Right lobe of liver (tissue), 6 donors: ENCODE results near the gene KANSL1L. TPM values are rescaled to one million over a fixed set of nuclear protein-coding genes. Genes with fewer than 3 reads are reported as not detected.

Source experiments
- ATAC-seq, 4 donors: fragments of 200-7000 bp; cut with Tn5 transposase; one replicate each; pipeline ENCODE4 v1.9.1; 2020; ENCODE audit warnings: mild to moderate bottlenecking in 4 of 4, moderate library complexity in 4 of 4
- DNase-seq, 3 donors: peaks; one replicate each; pipeline ENCODE4 v3.0.0-alpha.2; 2020
- H3K27ac ChIP-seq, 3 donors: fragments of 200-600 bp; one replicate each; pipeline ENCODE4 v1.8.0; 2022
- H3K27me3 ChIP-seq, 2 donors: fragments of 200-600 bp; one replicate each; pipeline ENCODE4 v1.8.0; 2022
- H3K36me3 ChIP-seq, 4 donors: fragments of 200-600 bp; sonication (generic) in 1 of 4; one replicate each; pipeline versions ENCODE4 v1.5.1 to v1.8.0; 2017 to 2022; ENCODE audit warnings: control low read depth in 1 of 4
- H3K4me1 ChIP-seq, 4 donors: fragments of 200-600 bp; sonication (generic) in 1 of 4; one replicate each; pipeline versions ENCODE4 v1.5.1 to v1.8.0; 2017 to 2022; ENCODE audit warnings: control low read depth in 1 of 4
- H3K4me3 ChIP-seq, 3 donors: fragments of 200-600 bp; one replicate each; pipeline ENCODE4 v1.8.0; 2022
- H3K9me3 ChIP-seq, 4 donors: fragments of 200-600 bp; sonication (generic) in 1 of 4; one replicate each; pipeline versions ENCODE4 v1.5.1 to v1.8.0; 2017 to 2022; ENCODE audit warnings: control low read depth in 1 of 4
- CTCF ChIP-seq, 4 donors: fragments of 200-600 bp in 3 of 4; fragments of 450-650 bp in 1 of 4; IDR thresholded peaks; one replicate each; pipeline versions ENCODE4 v1.5.1 to v1.8.0; 2016 to 2022; ENCODE audit warnings: antibody characterized with exemption in 4 of 4, mild to moderate bottlenecking in 2 of 4
- POLR2A ChIP-seq: fragments of 450-650 bp; IDR thresholded peaks from one replicate; pipeline ENCODE4 v1.6.1; 2017; ENCODE audit warnings: antibody characterized with exemption, mild to moderate bottlenecking
- WGBS: methylation state at CpG from one replicate; pipeline ENCODE4 v1.1.6; 2018; ENCODE audit warnings: low coverage, low lambda C conversion rate; ENCODE audit not compliant: insufficient coverage; ENCODE audit errors: missing lambda C conversion rate; 5-methylcytosine and 5-hydroxymethylcytosine counted together
- intact Hi-C, 2 donors: fragments of 100-400 bp; cut with DNase I; formaldehyde crosslinking; loops; one replicate each; pipeline versions ENCODE4 v1.11.2 to v1.14.1; 2022
- total RNA-seq, 6 experiments: library from RNA; depleted of rRNA in 2 of 6; stranded (reverse); fragments of >200 nt in 2 of 6; fragmentation: NEBNext Ultra II Directional in 3 of 6; extraction: Animal tissue kit (Norgen Biotek cat#: 25700) in 3 of 6; gene quantifications; one replicate each; pipeline versions ENCODE4 v1.1.0 to v1.2.4, GENCODE V29; 2016 to 2023
- donor health status: DM: no; HTN: yes; CAD: no.
- donor health status: DM: no; HTN: no; CAD: no.
- donor health status: DM: no; HTN: no; CAD: no.
- donor health status: DM: no; HTN: yes; CAD: no.
- donor health status: DM: no; HTN: yes; CAD: no.

The KANSL1L gene
- total RNA-seq, 6 experiments from 2014 or later, result 7.1 to 19.1 (median 11.1) TPM

- TF ChIP-seq CTCF (IDR thresholded peaks at IDR 0.05) (no peak), POLR2A (peak; percentile 59)
- Histone ChIP-seq H3K27me3 (no peaks in the 10 kb centered on the region), H3K4me3 (peak overlapping the region; percentile 73 to 83 (median 77)), H3K4me1 (peaks cover 0 to 29% (median 7%) of the 10 kb centered on the region in 4 donors), H3K9me3 (no peaks in the 10 kb centered on the region), H3K36me3 (no peaks in the 10 kb centered on the region), H3K27ac (peak overlapping the region; percentile 99)
- intact Hi-C loops, result no loop called here
- ATAC-seq (peak; percentile 74 to 78 (median 76)), DNase-seq (peak; percentile 96 to 98 (median 97))
- WGBS, result 0% methylated on average over 24 of the region's 64 CpGs
Measured at GRCh38 chr2:210170446-210171303, 534 bp downstream of the KANSL1L start.

GRCh38 chr2:210170196-210170445 lies 1.1 kb downstream of the KANSL1L start:
- Histone ChIP-seq H3K9me3 (no peaks in the 10 kb centered on the region), H3K4me1 (peaks cover 0 to 29% (median 7%) of the 10 kb centered on the region in 4 donors), H3K27ac (peak overlapping the region; percentile 99), H3K4me3 (peak overlapping the region; percentile 73 to 83 (median 77)), H3K36me3 (no peaks in the 10 kb centered on the region), H3K27me3 (no peaks in the 10 kb centered on the region)
- WGBS, result 1% methylated on average over 6 of the region's 6 CpGs
- intact Hi-C loops, result no loop called here
- ATAC-seq (peak in 1 of 4 donors; percentile 56), DNase-seq (no peak)
- no peak for TF ChIP-seq CTCF (IDR thresholded peaks at IDR 0.05)
- TF ChIP-seq POLR2A, result peak; percentile 73

- Histone ChIP-seq H3K4me1 (peaks cover 0 to 29% (median 7%) of the 10 kb centered on the region in 4 donors), H3K27me3 (no peaks in the 10 kb centered on the region), H3K9me3 (no peaks in the 10 kb centered on the region), H3K4me3 (peak overlapping the region; percentile 73 to 83 (median 77)), H3K36me3 (no peaks in the 10 kb centered on the region), H3K27ac (peak overlapping the region; percentile 99)
- ATAC-seq, result peak in 1 of 4 donors; percentile 9
- DNase-seq, result no peak
- TF ChIP-seq POLR2A (no peak), CTCF (IDR thresholded peaks at IDR 0.05) (no peak)
- intact Hi-C loops, result no loop called here
- WGBS, result 7% methylated on average over 6 of the region's 6 CpGs
Measured at GRCh38 chr2:210169516-210170195, 1.6 kb downstream of the KANSL1L start.

- no peaks in the 10 kb centered on the region for H3K36me3 ChIP-seq
- H3K9me3 ChIP-seq, result no peaks in the 10 kb centered on the region
- H3K4me1 ChIP-seq, result peaks cover 0 to 34% (median 14%) of the 10 kb centered on the region in 4 donors
- H3K4me3 ChIP-seq, result no peak overlapping the region
- WGBS, result 15% methylated on average over 1 of the region's 1 CpG
- no peaks in the 10 kb centered on the region for H3K27me3 ChIP-seq
- intact Hi-C loops, result no loop called here
- TF ChIP-seq CTCF (IDR thresholded peaks at IDR 0.05) (no peak), POLR2A (no peak)
- H3K27ac ChIP-seq, result peak overlapping the region in 1 of 3 donors; percentile 19
- ATAC-seq (no peak), DNase-seq (no peak)
Measured at GRCh38 chr2:210167227-210167626, 4.0 kb downstream of the KANSL1L start.
